ENCODE results near the gene GPD2.

The GPD2 gene

DNA sequence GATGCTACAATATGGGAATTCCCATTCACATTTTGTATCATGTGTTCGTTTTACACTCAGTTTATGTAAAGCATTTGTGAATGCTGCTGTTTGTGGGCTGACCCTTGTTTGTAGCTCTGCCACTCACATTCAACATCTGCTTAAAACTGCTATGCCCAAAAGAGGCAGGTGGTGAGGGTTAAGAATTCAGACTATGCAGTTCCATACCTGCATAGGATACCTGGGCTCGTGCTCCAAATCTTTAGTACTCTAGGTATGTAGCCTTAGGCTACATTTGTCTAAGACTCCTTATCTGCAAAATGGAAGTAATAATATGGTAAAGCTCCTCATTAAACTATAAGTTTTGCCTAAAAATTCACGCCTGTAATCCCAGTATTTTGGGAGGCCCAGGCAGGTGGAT lies 199.5 kb downstream of the GPD2 start:
- no peak for TF ChIP-seq CTCF (IDR thresholded peaks at IDR 0.05; ENCODE audit: poor library complexity, severe bottlenecking)
- DNase-seq (ENCODE audit: low spot score) (no peak), ATAC-seq (ENCODE audit: low read depth) (no peak)
- Histone ChIP-seq H3K4me1 (ENCODE audit: insufficient read depth, poor library complexity, severe bottlenecking) (no peaks in the 10 kb centered on the region), H3K4me3 (ENCODE audit: severe bottlenecking) (no peak overlapping the region), H3K9me3 (ENCODE audit: severe bottlenecking) (no peaks in the 10 kb centered on the region), H3K27ac (ENCODE audit: poor library complexity, severe bottlenecking) (no peak overlapping the region), H3K27me3 (ENCODE audit: insufficient read depth, poor library complexity, severe bottlenecking) (no peaks in the 10 kb centered on the region), H3K36me3 (ENCODE audit: low read depth) (no peaks in the 10 kb centered on the region)
